Gastroesophageal sphincter (tissue), 3 donors: ENCODE data around the gene TMEM31.

ENCODE experiments used
- EP300 ChIP-seq: sonication (generic); formaldehyde crosslinking; IDR thresholded peaks from one replicate; pipeline ENCODE4 v1.6.1; 2017; ENCODE audit warnings: antibody characterized with exemption, mild to moderate bottlenecking
- POLR2A ChIP-seq, 2 donors: fragments of 450-650 bp; IDR thresholded peaks; one replicate each; pipeline ENCODE4 v1.6.1; 2017; ENCODE audit warnings: antibody characterized with exemption in 2 of 2, mild to moderate bottlenecking in 2 of 2, moderate library complexity in 1 of 2
- POLR2AphosphoS5 ChIP-seq: sonication (generic); formaldehyde crosslinking; IDR thresholded peaks from one replicate; pipeline ENCODE4 v1.6.1; 2017; ENCODE audit warnings: antibody characterized with exemption
- TF ChIP-seq, protein P1 (sequence below), 4 experiments: fragments of 200-600 bp in 2 of 4; fragments of 450-650 bp in 2 of 4; sonication (generic) in 1 of 4; IDR thresholded peaks; one replicate each; pipeline ENCODE4 v1.5.1; 2017 to 2019; ENCODE audit warnings: antibody characterized with exemption in 4 of 4, mild to moderate bottlenecking in 2 of 4, moderate library complexity in 2 of 4

DNA sequence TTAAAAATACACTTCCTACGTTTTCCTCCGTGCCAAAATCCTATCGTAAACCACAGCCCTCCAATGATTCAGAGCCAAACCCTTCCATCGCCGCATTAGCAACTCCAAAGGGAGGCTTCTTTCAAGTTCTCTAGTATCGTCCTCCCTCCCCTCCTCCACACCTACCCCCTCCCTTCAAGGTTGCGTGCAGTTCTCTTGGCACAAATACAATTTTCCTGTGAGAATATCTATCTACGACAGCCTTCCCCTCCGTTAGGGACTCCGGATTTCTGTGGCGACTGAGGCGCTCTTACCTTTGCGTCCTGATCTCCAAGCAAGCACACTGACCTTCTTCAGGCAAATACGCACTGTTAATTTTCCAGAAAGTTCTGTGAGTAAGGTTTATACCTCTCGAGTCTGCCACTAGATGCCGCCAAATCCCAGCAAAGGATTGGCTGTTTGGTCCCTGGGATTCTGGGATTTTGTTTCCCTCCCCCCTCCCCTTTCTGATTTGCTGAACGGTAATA, 23.0 kb upstream of the TMEM31 start:
- TF ChIP-seq, protein P1, sequence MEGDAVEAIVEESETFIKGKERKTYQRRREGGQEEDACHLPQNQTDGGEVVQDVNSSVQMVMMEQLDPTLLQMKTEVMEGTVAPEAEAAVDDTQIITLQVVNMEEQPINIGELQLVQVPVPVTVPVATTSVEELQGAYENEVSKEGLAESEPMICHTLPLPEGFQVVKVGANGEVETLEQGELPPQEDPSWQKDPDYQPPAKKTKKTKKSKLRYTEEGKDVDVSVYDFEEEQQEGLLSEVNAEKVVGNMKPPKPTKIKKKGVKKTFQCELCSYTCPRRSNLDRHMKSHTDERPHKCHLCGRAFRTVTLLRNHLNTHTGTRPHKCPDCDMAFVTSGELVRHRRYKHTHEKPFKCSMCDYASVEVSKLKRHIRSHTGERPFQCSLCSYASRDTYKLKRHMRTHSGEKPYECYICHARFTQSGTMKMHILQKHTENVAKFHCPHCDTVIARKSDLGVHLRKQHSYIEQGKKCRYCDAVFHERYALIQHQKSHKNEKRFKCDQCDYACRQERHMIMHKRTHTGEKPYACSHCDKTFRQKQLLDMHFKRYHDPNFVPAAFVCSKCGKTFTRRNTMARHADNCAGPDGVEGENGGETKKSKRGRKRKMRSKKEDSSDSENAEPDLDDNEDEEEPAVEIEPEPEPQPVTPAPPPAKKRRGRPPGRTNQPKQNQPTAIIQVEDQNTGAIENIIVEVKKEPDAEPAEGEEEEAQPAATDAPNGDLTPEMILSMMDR (IDR thresholded peaks at IDR 0.05) = peak; percentile 32 to 83 (median 70)
- TF ChIP-seq EP300 = no peak
- peak; percentile 69 for TF ChIP-seq POLR2AphosphoS5
- peak; percentile 14 to 22 for TF ChIP-seq POLR2A (IDR thresholded peaks at IDR 0.05)
